HT1080 (cell line): ENCODE measurements around the gene B3GAT3. TPM values are rescaled to one million over a fixed set of nuclear protein-coding genes. Genes with fewer than 3 reads are reported as not detected.
"Not testable (repeated sequence)": the region's sequence is repeated elsewhere in the genome, so short reads cannot be mapped to it uniquely, and the experiment has no call there.

ENCODE experiments used
- DNase-seq: peaks from one replicate; pipeline ENCODE4 v3.0.0-alpha.2; 2015; ENCODE audit warnings: low read depth
- total RNA-seq: library from RNA; depleted of rRNA; stranded (reverse); fragments of >200 nt; shearing (Covaris generic); gene quantifications from 2 replicates; pipeline ENCODE4 v1.2.3, GENCODE V29; 2014

The B3GAT3 gene
- total RNA-seq, 1 experiment from 2014 or later, result 63.8 TPM

DNA sequence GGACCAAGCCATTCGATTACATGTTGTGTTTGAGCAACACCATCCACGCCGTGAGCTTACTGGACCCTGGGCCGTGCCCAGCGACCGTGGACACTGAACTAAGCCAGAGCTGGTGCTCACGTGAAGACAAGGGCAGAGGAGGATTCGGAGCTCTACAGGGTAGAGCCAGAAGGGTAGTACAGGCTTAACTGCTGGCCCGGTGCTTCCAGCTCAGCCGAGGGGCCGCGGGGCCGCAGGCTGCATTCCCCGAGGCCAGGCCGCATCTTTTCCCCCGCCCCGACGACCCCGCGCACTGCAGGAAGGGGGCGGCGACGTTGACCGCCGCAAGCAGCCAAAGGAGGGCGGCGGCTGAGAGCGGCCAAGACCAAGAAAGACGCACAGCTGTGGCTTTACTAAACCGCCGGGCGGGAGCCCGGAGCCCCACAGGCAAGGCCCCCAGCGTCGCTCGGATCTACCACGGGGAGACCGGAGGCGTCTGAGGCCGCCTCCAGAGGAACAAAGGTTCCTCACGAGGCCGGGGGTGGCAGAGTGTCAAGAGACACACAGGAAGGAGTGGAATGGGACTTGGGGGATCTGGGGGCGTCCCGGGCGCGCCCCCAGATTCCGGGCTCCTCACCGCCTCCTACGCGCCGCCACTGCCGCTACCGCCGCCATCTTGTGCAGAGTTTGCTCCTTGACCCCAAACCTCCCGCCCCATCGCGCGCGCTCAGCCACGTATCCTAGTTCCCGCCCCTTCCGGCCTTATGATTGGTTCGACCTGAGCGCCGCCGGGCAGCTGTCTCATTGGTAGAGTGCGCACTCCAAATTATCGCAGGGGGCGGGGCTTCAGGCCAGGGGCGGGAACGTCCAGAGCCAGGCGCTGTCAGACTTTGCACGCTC, 24.4 kb upstream of the B3GAT3 start, which contains the start of gene GANAB:
TSS of gene GANAB (minus strand) at position 668 of the 879 bp plus-strand sequence. CDS start at position 654, 14 bp downstream.
- peak; percentile 95 for DNase-seq

- no peak for DNase-seq
Measured at GRCh38 chr11:62645671-62645945, 23.8 kb upstream of the B3GAT3 start.

GRCh38 chr11:62644220-62644619, 22.4 kb upstream of the B3GAT3 start:
- DNase-seq, result no peak

DNA sequence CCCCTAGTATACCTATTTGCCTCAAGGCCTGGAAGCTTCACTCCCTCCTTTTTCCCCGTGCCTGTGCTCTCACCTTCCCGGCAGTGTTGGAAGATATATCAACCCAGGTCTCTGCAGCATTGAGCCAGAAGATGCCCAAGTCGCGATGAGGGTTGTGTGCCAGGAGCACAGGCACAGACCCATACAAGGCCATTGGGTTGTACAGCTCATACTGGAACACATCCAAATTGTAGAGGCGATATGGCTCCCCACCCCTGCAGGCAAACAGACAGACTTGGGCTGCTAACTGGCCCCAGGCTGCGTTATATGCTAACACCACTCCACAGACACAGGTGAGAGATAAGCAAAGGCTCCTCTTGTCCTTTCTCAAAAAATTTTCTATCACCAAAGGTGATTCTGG, 10.7 kb upstream of the B3GAT3 start:
- DNase-seq, result no peak

DNA sequence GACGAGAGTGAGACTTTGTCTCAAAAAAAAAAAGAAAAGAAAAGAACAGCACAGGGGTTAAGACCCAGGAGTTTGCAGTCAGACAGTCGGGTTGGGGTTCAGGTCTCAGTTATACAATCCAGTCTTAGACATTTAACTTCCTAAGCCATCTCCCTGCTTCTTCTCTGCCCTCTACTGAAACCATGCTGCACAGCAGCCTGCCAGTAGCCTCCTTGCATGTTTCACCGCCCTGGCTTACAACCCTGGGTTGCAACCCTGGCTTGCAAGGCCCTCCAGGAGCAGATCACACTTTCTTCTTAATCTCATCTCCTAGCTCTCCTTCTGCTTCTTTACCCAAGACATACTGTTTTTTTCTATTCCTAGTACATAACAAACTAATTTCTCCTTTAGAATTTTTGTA, 5.9 kb upstream of the B3GAT3 start:
- DNase-seq, result no peak

DNA sequence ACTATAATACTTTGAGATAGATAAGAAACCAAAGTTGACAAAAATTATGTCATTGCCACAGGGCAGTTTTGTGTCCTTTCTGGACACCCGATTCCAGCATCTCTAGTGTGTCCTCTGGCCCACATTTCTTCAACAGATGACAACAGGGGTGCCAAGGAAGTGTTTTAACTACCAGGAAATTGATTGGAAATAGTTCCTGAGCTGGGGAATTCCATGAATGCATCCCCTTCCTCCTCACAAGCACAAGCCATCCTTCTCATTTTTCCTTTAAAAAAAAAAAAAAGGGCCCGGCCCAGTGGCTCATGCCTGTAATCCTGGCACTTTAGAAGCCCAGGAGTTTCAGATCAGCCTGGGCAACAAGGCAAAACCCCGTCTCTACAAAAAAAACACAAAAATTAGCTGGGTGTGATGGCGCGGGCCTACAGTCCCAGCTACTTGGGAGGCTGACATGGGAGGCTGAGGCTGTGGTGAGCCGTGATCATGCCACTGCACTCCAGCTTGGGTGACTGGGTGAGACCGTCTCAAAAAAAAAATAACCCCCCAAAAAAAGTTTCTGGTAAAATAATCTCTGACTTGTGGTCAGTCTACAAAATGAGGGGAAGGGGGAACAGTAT, 797 bp upstream of the B3GAT3 start:
- DNase-seq, result no peak

- no peak for DNase-seq
Measured at GRCh38 chr11:62621027-62621566, 689 bp downstream of the B3GAT3 start.

- not testable (repeated sequence) for DNase-seq
Measured at GRCh38 chr11:62616957-62617356, 4.8 kb downstream of the B3GAT3 start.

GRCh38 chr11:62615521-62615920, 6.3 kb downstream of the B3GAT3 start:
- no peak for DNase-seq

DNA sequence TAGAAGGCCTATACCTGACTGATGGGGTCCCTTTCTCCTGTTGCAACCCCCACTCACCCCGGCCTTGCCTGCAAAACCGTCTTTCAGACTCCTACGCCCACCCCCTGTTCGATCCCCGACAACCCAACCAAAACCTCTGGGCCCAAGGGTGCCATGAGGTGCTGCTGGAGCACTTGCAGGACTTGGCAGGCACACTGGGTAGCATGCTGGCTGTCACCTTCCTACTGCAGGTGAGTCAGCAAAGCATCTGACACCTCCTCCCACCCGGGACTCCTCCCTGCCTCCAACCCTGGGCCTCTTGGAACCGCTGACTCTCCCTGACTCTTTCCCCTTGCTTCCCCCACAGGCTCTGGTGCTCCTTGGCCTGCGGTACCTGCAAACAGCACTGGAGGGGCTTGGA, 7.5 kb downstream of the B3GAT3 start:
- peak; percentile 34 for DNase-seq

- DNase-seq, result no peak
Measured at GRCh38 chr11:62613291-62613778, 8.5 kb downstream of the B3GAT3 start.

DNA sequence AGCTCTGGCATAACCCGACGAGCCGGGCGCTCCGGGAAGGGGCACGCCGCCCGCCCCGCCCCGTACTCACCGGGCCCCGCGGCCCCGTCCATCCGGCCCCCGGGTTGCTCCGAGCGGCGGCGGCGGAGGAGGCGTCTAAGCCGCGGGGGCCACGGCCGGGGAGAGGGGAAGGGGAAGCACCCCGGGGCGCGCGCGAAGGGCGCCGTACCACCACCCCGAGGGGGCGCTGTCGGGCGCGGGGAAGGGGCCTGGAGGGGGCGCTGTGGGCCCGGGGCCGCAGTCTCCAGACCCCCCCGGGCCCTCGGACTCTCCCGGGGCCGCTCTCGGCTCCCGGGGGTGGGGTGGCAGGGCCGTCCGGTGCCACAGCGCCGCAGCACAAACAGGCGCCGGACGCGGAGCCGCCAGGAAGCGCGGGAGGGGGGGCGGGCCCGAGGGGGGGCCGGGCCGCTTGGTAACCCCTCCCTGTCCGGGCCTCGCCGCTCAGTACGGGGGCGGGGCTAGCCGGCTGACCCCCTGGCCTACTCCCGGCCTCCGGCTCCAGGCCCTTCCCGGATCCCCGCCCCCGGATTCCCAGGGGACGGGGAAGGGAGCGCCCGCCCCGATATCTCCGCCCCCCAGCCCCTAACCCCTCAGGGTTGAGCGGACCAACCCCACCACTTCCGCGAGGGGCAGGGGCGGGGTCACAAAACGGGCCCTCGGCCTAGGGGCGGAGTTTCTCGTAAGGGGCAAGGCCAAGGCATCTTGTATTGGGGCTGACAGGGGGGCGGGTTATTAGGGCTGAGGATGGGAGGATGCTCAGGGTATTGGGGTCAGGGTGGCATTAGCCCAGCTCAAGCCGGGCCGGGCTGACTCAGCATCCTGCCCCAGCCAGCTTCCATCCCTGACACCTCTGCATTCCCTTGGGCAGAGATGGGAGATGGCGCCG, 9.2 kb downstream of the B3GAT3 start, which contains the start of the genes EML3 and ROM1:
TSS of gene EML3 (minus strand) at position 410 of the 925 bp plus-strand sequence. CDS start at position 92, 318 bp downstream.
TSS of gene ROM1 (plus strand) at position 892 of the 925 bp plus-strand sequence. CDS start at position 917, 25 bp downstream.
- DNase-seq, result peak; percentile 77

- peak; percentile 45 for DNase-seq
Measured at GRCh38 chr11:62611705-62612365, 10.0 kb downstream of the B3GAT3 start.

DNA sequence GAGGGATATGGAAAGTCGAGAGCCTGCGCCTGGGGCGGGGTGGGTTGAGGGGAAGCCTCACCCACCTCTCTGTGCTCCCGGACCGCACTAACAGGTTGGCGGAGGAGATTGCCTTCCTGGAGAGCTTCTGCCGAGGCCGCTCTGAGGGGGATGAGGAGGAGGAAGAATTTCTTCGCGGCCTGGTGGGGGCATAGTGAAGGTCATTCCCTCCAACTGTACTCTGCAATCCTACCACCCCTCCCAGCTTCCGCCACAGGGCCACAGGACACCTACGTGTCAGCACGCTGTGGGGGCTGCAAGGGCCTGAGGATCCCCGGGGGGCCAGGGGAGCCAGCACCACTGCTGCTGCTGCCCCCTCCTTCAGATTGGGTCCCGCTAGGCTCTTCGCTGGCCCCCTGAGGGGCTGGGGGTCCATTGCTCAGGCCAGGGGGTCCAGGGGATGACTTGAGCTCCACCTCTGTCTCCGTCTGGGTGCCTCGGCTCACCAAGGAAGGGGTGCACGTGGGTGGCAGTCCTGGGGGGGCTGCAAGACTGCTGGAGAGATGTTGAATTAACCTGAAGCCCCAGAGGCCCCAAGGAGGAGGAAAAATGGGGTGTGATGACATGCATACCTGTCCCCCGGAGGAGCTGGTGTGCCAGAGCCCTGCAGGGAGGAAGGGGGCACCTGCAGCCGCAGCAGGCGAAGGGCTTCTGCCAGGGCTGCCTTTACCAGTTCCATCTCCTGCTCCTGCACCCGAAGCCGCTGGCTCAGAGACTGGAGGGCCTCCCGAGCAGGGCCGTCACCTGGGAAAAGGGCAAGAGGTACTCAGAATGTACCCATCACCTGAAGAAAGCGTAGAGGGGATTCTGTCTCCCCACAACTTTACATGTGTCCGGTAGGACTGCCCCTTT, 10.7 kb downstream of the B3GAT3 start:
- DNase-seq, result no peak

DNA sequence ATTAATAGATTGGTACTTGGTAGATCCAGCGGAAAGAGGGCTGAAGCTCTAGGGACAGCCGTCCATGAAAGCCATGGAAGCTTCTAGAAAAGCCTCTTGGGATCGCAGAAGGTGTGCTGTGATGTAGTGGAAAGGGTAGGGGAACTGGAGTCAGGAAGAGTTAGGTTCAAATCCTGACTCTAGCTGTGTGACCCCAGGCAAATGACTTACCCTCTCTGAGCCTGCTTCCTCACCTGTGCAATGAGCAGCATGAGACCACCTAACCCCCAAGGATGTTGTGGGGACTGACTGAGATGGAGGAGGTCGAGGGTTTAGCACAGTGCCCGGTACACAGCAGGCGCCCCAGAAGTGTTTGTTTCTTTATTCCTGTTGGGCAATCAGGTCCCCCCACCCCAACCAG, 11.4 kb downstream of the B3GAT3 start:
- no peak for DNase-seq

GRCh38 chr11:62608776-62609175, 13.0 kb downstream of the B3GAT3 start:
- DNase-seq, result no peak

DNA sequence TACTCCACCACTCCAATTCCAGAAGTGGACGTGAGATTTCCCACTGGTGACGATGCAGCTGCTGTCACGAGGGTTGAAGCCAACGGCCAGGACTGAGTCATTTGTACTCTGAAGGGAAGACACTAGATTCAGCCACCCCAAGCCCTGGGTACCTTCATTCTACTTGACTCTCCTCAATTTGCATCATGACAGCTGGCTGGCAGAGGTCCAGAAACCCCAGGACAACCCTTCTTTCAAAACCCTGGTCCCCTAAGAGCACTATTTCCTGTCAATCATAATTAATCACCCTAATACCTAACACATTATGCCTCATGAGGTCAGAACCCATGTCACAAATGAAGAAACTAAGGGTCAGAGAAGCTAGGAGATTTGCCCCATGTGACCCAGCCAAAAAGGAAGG, 14.1 kb downstream of the B3GAT3 start:
- DNase-seq, result no peak

GRCh38 chr11:62605902-62606301, 15.9 kb downstream of the B3GAT3 start:
- no peak for DNase-seq

DNA sequence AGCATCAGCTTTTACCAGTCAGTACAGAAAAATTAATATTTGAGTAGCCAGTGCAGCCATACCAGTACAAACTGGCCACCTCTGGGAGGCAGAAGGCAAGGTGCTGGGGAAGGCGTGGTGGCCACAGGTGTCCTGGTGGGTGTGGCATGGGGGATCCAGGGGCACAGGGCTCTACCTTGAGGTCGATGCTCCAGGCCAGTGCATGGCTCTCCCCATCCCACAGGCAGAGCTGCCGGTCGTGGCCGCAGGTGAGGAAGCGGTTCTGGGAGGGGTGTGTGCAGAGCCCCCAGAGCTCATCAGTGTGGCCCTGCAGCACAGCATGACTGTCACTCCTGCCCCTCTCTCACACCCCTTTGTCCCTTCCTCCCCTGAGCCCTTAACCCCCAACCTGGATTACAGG, 16.3 kb downstream of the B3GAT3 start:
- DNase-seq, result no peak
